NCI-H2171 (cell line): Measurements from ENCODE around the gene SCAMP3.
"Not testable (repeated sequence)": the region's sequence is repeated elsewhere in the genome, so short reads cannot be mapped to it uniquely, and the experiment has no call there.

Source experiments
- DNase-seq: peaks from one replicate; lab custom pipeline; 2025; lab: John Stamatoyannopoulos, UW

SCAMP3 gene

GRCh38 chr1:155254228-155254713, 7.9 kb downstream of the SCAMP3 start:
- DNase-seq: no peak

DNA sequence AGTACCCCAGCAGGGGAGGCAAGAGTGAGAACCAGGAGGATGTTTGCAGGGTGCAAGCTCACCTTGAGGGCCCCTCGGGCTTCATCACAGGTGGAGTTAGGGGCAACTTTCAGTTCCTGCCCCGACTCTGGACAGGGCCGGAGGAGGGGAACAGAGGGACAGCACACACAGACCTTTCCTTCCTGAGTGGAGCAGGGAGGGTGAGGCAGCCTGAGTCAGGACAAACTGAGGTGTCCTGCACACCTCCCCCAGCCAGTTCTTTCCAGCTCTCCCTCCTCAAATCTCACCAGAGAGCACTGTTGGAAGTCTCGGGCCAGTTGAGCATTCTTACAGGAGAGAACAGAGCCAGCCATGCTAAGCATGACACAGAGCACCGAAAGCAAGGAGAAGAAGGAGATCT, 8.4 kb downstream of the SCAMP3 start:
- no peak for DNase-seq

- DNase-seq: no peak
Measured at GRCh38 chr1:155253208-155253607, 9.0 kb downstream of the SCAMP3 start.

DNA sequence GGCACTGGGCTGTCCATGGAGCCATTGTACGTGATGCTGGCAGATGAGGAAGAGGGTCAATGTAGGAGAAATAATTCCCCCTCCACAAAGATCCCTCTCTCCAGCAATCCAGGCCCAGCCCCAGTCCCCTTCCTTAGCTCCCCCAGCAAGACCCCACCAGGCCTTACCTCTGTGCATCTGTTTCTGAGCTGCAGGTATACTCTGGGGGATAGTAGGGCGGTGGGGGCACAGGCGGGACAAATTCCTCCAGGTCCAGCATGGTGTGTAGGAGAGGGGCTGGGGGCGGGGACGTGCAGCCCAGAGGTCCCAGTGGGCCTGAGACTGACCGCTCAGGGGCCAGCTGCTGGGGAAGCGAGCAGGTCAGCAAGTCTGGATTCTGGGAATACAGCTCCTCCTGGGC, 10.6 kb downstream of the SCAMP3 start:
- no peak for DNase-seq

- DNase-seq: peak; percentile 86
Measured at GRCh38 chr1:155250633-155251449, 11.3 kb downstream of the SCAMP3 start.

DNA sequence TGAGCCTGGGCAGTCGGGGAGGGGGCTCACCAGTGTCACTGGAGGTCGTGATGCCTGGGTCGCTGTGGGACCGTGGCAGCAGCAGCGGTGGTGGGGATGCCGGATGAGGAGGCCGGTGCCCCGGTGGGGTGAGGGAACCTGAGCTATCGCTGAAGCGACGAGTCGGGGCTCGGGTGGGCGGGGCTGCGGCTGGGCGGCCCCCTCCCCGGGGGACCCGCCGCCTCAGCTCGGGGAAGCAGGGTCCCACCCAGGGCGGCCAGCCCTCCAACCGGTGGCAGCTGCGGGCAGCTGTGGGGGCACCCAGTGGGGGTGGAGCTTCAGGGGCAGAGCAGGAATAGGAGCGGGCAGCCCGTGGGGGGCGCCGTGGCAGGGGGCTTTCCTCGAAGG, 11.9 kb downstream of the SCAMP3 start:
- no peak for DNase-seq

- no peak for DNase-seq
Measured at GRCh38 chr1:155247667-155248553, 14.2 kb downstream of the SCAMP3 start.

DNA sequence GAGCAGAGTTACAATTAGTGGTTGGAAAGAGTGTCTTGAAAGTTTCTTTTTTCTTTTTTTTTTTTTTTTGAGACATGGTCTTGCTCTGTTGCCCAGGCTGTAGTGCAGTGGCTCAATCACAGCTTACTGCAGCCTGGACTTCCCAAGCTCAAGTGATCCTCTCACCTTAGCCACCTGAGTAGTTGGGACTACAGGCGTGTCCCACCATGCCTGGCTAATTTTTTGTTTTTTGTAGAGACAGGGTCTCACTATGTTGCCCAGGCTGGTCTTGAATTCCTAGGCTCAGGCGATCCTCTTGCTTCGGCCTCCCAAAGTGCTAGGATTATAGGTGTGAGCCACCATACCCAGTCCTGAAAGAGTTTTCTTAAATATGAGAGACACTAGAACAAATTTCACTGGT, 15.4 kb downstream of the SCAMP3 start:
- DNase-seq: not testable (repeated sequence)

DNA sequence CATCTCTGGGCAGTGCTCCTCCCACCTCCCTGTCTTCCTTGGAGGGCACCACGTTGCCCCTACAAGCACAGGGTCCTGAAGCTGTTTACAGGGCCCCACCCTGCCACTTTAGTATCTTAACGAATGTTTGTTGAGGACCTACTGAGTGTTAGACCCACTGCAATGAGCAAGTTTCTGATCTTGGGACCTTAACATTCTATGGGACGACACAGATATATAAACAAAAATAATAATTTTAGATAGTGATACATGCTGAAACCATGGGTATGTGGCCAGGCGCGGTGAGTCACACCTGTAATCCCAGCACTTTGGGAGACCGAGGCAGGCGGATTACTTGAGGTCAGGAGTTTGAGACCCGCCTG, 17.0 kb downstream of the SCAMP3 start:
- no peak for DNase-seq

DNA sequence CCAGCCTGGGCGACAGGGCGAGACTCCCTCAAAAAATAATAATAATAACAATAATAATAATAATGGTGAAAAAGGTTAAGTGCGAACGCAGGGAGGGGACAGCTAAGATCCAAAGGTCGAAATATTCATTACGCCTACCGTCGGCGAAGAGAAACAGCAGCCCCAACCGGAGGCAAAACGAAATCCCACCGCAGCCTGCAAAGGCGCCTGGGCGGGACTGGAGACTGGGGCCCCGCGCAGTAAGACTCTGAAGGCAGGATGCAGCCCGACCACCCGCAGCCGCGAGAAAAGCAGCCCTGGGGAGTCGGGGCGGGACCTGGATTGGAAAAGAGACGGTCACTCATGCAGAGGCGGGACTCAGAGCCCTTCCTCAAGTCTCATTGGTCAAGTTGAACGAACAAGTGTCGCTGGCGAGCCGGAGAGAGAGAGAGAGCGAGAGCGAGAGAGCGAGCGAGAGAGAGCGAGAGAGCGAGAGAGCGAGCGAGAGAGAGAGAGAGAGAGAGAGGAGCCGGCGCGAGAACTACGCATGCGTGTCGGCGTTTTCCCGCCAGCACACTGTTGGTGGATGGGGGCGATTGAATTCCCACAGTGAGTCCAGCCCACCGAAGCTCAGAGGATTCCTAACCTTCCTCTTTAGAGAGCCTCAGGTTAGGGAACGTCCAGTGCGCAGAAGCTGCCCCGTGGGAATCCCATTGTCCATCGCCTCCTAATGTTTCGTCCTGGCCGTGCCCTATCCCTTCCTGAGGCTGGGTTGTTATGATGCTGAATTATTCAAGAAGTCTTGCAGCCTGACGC, 17.6 kb downstream of the SCAMP3 start:
- peak; percentile 99 for DNase-seq

DNA sequence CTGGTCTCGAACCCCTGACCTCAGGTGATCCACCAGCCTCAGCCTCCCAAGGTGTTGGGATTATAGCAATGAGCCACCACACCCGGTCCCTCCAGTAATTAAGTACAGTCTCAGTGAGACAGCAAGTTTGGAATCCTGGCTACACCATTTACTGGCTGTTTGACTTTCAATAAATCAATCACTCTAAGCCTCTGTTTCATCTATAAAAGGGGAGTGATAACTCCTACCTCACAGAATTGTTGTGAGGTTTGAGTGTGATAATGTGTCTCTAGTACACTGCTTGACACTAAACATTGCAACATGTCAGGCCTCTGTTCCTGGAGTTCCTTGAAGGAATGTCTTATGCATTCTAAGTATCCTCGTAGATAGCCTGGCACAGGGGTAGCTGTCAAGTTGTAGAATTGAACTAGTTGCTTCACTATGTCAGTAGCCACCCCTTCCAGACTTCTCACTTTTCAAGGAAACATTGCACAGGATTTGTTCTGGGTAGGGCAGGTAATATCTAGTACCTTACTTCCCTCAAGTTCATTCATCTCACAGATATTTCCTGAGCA, 19.3 kb downstream of the SCAMP3 start:
- DNase-seq: no peak

- DNase-seq: no peak
Measured at GRCh38 chr1:155241841-155242264, 20.3 kb downstream of the SCAMP3 start.

GRCh38 chr1:155241069-155241679, 21.0 kb downstream of the SCAMP3 start:
- DNase-seq: peak; percentile 65

GRCh38 chr1:155236451-155236850, 25.7 kb downstream of the SCAMP3 start:
- DNase-seq: no peak

- DNase-seq: not testable (repeated sequence)
Measured at GRCh38 chr1:155235375-155235774, 26.8 kb downstream of the SCAMP3 start.

DNA sequence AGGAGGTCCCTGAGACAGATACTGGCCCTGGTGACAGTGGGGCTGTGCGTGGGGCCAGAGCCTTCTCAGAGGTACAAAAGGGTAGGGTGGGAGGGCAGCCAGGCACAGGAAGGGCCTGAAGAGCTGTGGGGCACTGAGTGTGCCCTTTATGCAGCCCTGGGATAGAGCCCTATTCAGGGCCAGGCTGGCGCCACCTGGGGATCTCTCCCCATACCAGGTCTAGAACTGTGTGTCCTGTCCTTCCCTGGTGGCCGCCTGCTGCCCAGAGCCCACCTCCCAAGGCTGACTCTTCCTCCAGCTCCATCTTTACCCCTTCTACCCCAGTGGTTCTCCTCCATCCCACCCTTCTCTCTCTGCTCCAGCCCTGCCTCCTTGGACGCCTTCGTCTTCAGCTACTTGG, 28.7 kb downstream of the SCAMP3 start:
- not testable (repeated sequence) for DNase-seq

GRCh38 chr1:155232001-155232978, 29.9 kb downstream of the SCAMP3 start:
- DNase-seq: not testable (repeated sequence)

DNA sequence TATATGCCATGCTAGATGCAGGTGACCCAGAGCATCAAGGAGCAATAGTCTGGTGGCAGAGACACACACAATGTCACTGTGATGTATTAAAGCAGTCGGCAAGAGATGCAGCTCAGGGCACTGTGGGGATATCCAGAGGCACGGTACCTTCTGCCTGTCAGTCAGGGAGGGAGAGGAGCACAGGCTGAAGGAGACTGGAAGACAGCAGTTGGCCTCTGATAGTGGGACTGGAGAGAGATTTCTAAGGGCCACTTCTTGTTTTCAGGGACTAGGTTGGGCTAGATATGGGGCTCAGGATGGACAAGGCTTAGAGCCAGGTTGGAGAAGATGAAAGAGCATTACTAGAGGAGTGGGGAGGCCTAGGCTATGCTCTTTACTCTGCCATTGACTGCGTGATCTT, 30.9 kb downstream of the SCAMP3 start:
- not testable (repeated sequence) for DNase-seq

DNA sequence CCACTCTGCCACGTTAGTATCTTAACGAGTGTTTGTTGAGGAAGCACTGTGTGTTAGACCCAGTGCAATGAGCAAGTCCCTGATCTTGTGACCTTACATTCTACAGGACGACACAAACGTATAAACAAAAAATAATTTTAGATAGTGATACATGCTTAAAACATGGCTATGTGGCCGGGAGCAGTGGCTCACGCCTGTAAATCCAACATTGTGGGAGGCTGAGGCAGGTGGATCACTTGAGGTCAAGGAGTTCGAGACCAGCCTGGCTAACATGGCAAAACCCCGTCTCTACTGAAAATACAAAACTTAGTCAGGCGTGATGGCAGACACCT, 34.1 kb downstream of the SCAMP3 start:
- no peak for DNase-seq
